H9 (cell line): ENCODE measurements around the gene CCDC92. TPM values are rescaled to one million over a fixed set of nuclear protein-coding genes. Genes with fewer than 3 reads are reported as not detected.
A peak's percentile ranks its signal among the peaks of the same experiment; 100 is the strongest.
"Not testable (repeated sequence)": the region's sequence is repeated elsewhere in the genome, so short reads cannot be mapped to it uniquely, and the experiment has no call there.

ENCODE experiments used
- DNase-seq: peaks from one replicate; pipeline ENCODE4 v3.0.0-alpha.2; 2017
- H2AFZ ChIP-seq: one replicate; pipeline ENCODE4 v1.6.1; 2013; ENCODE audit warnings: mild to moderate bottlenecking, low read length, control low read depth, moderate library complexity
- H2AK5ac ChIP-seq: 2 replicates; pipeline ENCODE4 v1.6.1; 2013; ENCODE audit warnings: low read length, control low read depth, mixed read lengths; ENCODE audit not compliant: insufficient read length
- H2BK120ac ChIP-seq: one replicate; pipeline ENCODE4 v1.6.1; 2013; ENCODE audit warnings: low read depth, mild to moderate bottlenecking, low read length, control low read depth, inconsistent platforms; ENCODE audit not compliant: poor library complexity, severe bottlenecking
- H2BK12ac ChIP-seq: 2 replicates; pipeline ENCODE4 v1.6.1; 2013; ENCODE audit warnings: low read length, control low read depth, mixed read lengths, low read depth; ENCODE audit not compliant: insufficient read length
- H2BK15ac ChIP-seq: 2 replicates; pipeline ENCODE4 v1.6.1; 2013; ENCODE audit warnings: low read depth, low read length, control low read depth
- H2BK20ac ChIP-seq: one replicate; pipeline ENCODE4 v1.6.1; 2013; ENCODE audit warnings: low read depth, mild to moderate bottlenecking, low read length, control low read depth, inconsistent platforms; ENCODE audit not compliant: poor library complexity, severe bottlenecking
- H2BK5ac ChIP-seq: 2 replicates; pipeline ENCODE4 v1.6.1; 2013; ENCODE audit warnings: low read length, control low read depth, mixed read lengths; ENCODE audit not compliant: insufficient read length
- H3K14ac ChIP-seq: 2 replicates; pipeline ENCODE4 v1.6.1; 2013; ENCODE audit warnings: low read length, control low read depth; ENCODE audit not compliant: insufficient read depth
- H3K18ac ChIP-seq: 2 replicates; pipeline ENCODE4 v1.6.1; 2013; ENCODE audit warnings: low read depth, mild to moderate bottlenecking, mixed read lengths, low read length, control low read depth; ENCODE audit not compliant: insufficient read length
- H3K23ac ChIP-seq: 2 replicates; pipeline ENCODE4 v1.6.1; 2013; ENCODE audit warnings: low read length, control low read depth, mixed read lengths, low read depth; ENCODE audit not compliant: insufficient read length
- H3K23me2 ChIP-seq: 2 replicates; pipeline ENCODE4 v1.6.1; 2013; ENCODE audit warnings: low read depth, mild to moderate bottlenecking, mixed read lengths, low read length, control low read depth; ENCODE audit not compliant: insufficient read length, poor library complexity, severe bottlenecking
- H3K27ac ChIP-seq: 2 replicates; pipeline ENCODE4 v1.5.1; 2013; ENCODE audit warnings: low read length, control low read depth, mixed read lengths, low read depth; ENCODE audit not compliant: insufficient read length
- H3K27me3 ChIP-seq: 2 replicates; pipeline ENCODE4 v1.6.1; 2013; ENCODE audit warnings: low read length, control low read depth, inconsistent platforms; ENCODE audit not compliant: insufficient read depth
- H3K4ac ChIP-seq: 2 replicates; pipeline ENCODE4 v1.6.1; 2013; ENCODE audit warnings: low read depth, mild to moderate bottlenecking, control low read depth, inconsistent platforms, low read length, moderate library complexity
- H3K4me1 ChIP-seq: 2 replicates; pipeline ENCODE4 v1.6.1; 2013; ENCODE audit warnings: low read length, control low read depth, inconsistent platforms; ENCODE audit not compliant: insufficient read depth
- H3K4me2 ChIP-seq: 2 replicates; pipeline ENCODE4 v1.6.1; 2013; ENCODE audit warnings: low read length, control low read depth, mixed read lengths; ENCODE audit not compliant: insufficient read length, insufficient read depth
- H3K56ac ChIP-seq: 2 replicates; pipeline ENCODE4 v1.6.1; 2013; ENCODE audit warnings: low read depth, mild to moderate bottlenecking, mixed read lengths, low read length, control low read depth; ENCODE audit not compliant: insufficient read length
- H3K79me1 ChIP-seq: 2 replicates; pipeline ENCODE4 v1.6.1; 2013; ENCODE audit warnings: low read depth, mild to moderate bottlenecking, moderate library complexity, low read length, control low read depth, inconsistent platforms; ENCODE audit not compliant: insufficient read depth, poor library complexity, severe bottlenecking
- H3K79me2 ChIP-seq: 2 replicates; pipeline ENCODE4 v1.6.1; 2013; ENCODE audit warnings: low read length, control low read depth, inconsistent platforms; ENCODE audit not compliant: insufficient read depth
- H3K9ac ChIP-seq: 2 replicates; pipeline ENCODE4 v1.6.1; 2013; ENCODE audit warnings: low read length, control low read depth, mixed read lengths; ENCODE audit not compliant: insufficient read length; ENCODE audit errors: extremely low read depth
- H3K9me3 ChIP-seq: one replicate; pipeline ENCODE4 v1.6.1; 2013; ENCODE audit warnings: low read depth, low read length, inconsistent platforms; ENCODE audit not compliant: control insufficient read depth
- H3T11ph ChIP-seq: one replicate; pipeline ENCODE4 v1.6.1; 2013; ENCODE audit warnings: mild to moderate bottlenecking, low read length, control low read depth, inconsistent platforms
- H4K20me1 ChIP-seq: one replicate; pipeline ENCODE4 v1.6.1; 2013; ENCODE audit not compliant: control insufficient read depth, insufficient read length, insufficient read depth
- H4K5ac ChIP-seq: 2 replicates; pipeline ENCODE4 v1.6.1; 2013; ENCODE audit warnings: low read depth, mild to moderate bottlenecking, mixed read lengths, low read length, control low read depth; ENCODE audit not compliant: insufficient read length
- H4K8ac ChIP-seq: replicated peaks from 2 replicates; pipeline ENCODE4 v1.6.1; 2013; ENCODE audit warnings: low read length, control low read depth, mixed read lengths, low read depth; ENCODE audit not compliant: insufficient read length
- H4K91ac ChIP-seq: 2 replicates; pipeline ENCODE4 v1.6.1; 2013; ENCODE audit warnings: low read depth, mild to moderate bottlenecking, moderate library complexity, mixed read lengths, low read length, control low read depth; ENCODE audit not compliant: insufficient read length
- H3K27ac Mint-ChIP-seq, 3 experiments: 2 replicates in 2 of 3; 3 replicates in 1 of 3; pipeline ENCODE4 v1.8.0; 2020 to 2021; ENCODE audit warnings: mixed read lengths in 3 of 3, mild to moderate bottlenecking in 1 of 3, moderate library complexity in 1 of 3
- H3K27me3 Mint-ChIP-seq: 2 replicates; pipeline ENCODE4 v1.8.0; 2021; ENCODE audit warnings: low read depth, mild to moderate bottlenecking, moderate library complexity, mixed read lengths
- H3K36me3 Mint-ChIP-seq, 3 experiments: 2 replicates in 2 of 3; 3 replicates in 1 of 3; pipeline ENCODE4 v1.8.0; 2020 to 2021; ENCODE audit warnings: low read depth in 3 of 3, mixed read lengths in 3 of 3; ENCODE audit not compliant: insufficient read depth in 1 of 3
- H3K4me1 Mint-ChIP-seq, 2 experiments: 2 replicates each; pipeline ENCODE4 v1.8.0; 2020; ENCODE audit warnings: mixed read lengths in 2 of 2
- H3K4me3 Mint-ChIP-seq, 2 experiments: 2 replicates in 1 of 2; 3 replicates in 1 of 2; pipeline ENCODE4 v1.8.0; 2020 to 2021; ENCODE audit warnings: mild to moderate bottlenecking in 2 of 2, mixed read lengths in 2 of 2, moderate library complexity in 1 of 2
- H3K9me3 Mint-ChIP-seq, 2 experiments: 2 replicates in 1 of 2; 3 replicates in 1 of 2; pipeline ENCODE4 v1.8.0; 2020; ENCODE audit warnings: mild to moderate bottlenecking in 2 of 2, mixed read lengths in 2 of 2, moderate library complexity in 1 of 2
- WGBS: extraction: QIAGEN DNeasy Blood & Tissue Kit; methylation state at CpG from one replicate; pipeline ENCODE4 v1.1.7; 2013; ENCODE audit warnings: missing lambda C conversion rate, low lambda C conversion rate, mixed read lengths; ENCODE audit not compliant: insufficient read length; ENCODE audit errors: extremely low coverage; 5-methylcytosine and 5-hydroxymethylcytosine counted together
- total RNA-seq: library from RNA; stranded (reverse); gene quantifications from 2 replicates; pipeline ENCODE4 v1.2.1, GENCODE V29; 2021

The CCDC92 gene
- total RNA-seq, 1 experiment from 2014 or later = 1.3 TPM

- not testable (repeated sequence) for H2BK5ac ChIP-seq, H4K20me1 ChIP-seq, H3K9me3 Mint-ChIP-seq, H3K23me2 ChIP-seq, H3K4ac ChIP-seq, H3K4me1 ChIP-seq, H4K8ac ChIP-seq, H3K79me1 ChIP-seq, H4K91ac ChIP-seq, H3K18ac ChIP-seq, H3K27ac ChIP-seq, H3K56ac ChIP-seq, H3K9me3 ChIP-seq, H3K14ac ChIP-seq, H3K27me3 ChIP-seq, H2BK20ac ChIP-seq, H3K4me1 Mint-ChIP-seq, H4K5ac ChIP-seq, H3K36me3 Mint-ChIP-seq, H2BK15ac ChIP-seq, H3K4me3 Mint-ChIP-seq, H2AFZ ChIP-seq, H3K79me2 ChIP-seq, H3K9ac ChIP-seq, H3T11ph ChIP-seq, H2AK5ac ChIP-seq, H2BK120ac ChIP-seq, H3K23ac ChIP-seq, H3K27ac Mint-ChIP-seq, H2BK12ac ChIP-seq, H3K4me2 ChIP-seq
- peaks cover 93% of the 10 kb centered on the region for H3K27me3 Mint-ChIP-seq
- DNase-seq = peak; percentile 22
- WGBS = no CpG with 5 or more reads among the region's 35 CpGs
Measured at GRCh38 chr12:123946516-123947505, 25.8 kb downstream of the CCDC92 start.
